Ascending aorta (tissue), 2 donors: ENCODE measurements around the gene TENT5D. TPM values are rescaled to one million over a fixed set of nuclear protein-coding genes. Genes with fewer than 3 reads are reported as not detected.

Source experiments
- DNase-seq, 2 donors: peaks; one replicate each; pipeline ENCODE4 v3.0.0-alpha.2; 2019; ENCODE audit warnings: low spot score in 2 of 2
- H3K27ac ChIP-seq, 2 donors: fragments of 200-600 bp; sonication (generic); one replicate each; pipeline ENCODE4 v1.5.1; 2016 to 2017; ENCODE audit warnings: mild to moderate bottlenecking in 1 of 2
- H3K27me3 ChIP-seq: fragments of 200-600 bp; sonication (generic); one replicate; pipeline ENCODE4 v1.5.1; 2017
- H3K36me3 ChIP-seq, 2 donors: fragments of 200-600 bp; sonication (generic); one replicate each; pipeline ENCODE4 v1.5.1; 2016
- H3K4me1 ChIP-seq, 2 donors: fragments of 200-600 bp; sonication (generic); one replicate each; pipeline ENCODE4 v1.5.1; 2016 to 2017; ENCODE audit warnings: mild to moderate bottlenecking in 1 of 2
- H3K4me3 ChIP-seq, 2 donors: fragments of 200-600 bp; sonication (generic); one replicate each; pipeline ENCODE4 v1.5.1; 2016 to 2017; ENCODE audit warnings: mild to moderate bottlenecking in 1 of 2
- H3K9me3 ChIP-seq, 2 donors: fragments of 200-600 bp; sonication (generic); one replicate each; pipeline ENCODE4 v1.5.1; 2016
- CTCF ChIP-seq, 3 experiments: fragments of 200-600 bp in 2 of 3; fragments of 450-650 bp in 1 of 3; sonication (generic) in 2 of 3; IDR thresholded peaks; one replicate each; pipeline ENCODE4 v1.5.1; 2016 to 2019; ENCODE audit warnings: antibody characterized with exemption in 3 of 3, mild to moderate bottlenecking in 1 of 3, moderate library complexity in 1 of 3
- intact Hi-C: fragments of 100-400 bp; cut with DNase I; formaldehyde crosslinking; loops from one replicate; pipeline ENCODE4 v1.15.1; 2023
- total RNA-seq: library from RNA; depleted of rRNA; stranded (reverse); fragments of >200 nt; gene quantifications from one replicate; pipeline ENCODE4 v1.1.0, GENCODE V29; 2016

TENT5D gene
- total RNA-seq, 1 donor from 2014 or later: not detected

GRCh38 chrX:80485543-80485942, 65.3 kb downstream of the TENT5D start:
- H3K27me3 ChIP-seq: no peaks in the 10 kb centered on the region
- no peaks in the 10 kb centered on the region for H3K36me3 ChIP-seq
- H3K27ac ChIP-seq: no peak overlapping the region
- no peak overlapping the region for H3K4me3 ChIP-seq
- no peaks in the 10 kb centered on the region for H3K4me1 ChIP-seq
- DNase-seq: no peak
- intact Hi-C loops: no loop called here
- H3K9me3 ChIP-seq: no peaks in the 10 kb centered on the region
- TF ChIP-seq CTCF (IDR thresholded peaks at IDR 0.05): no peak

GRCh38 chrX:80486299-80486698, 66.1 kb downstream of the TENT5D start:
- H3K4me3 ChIP-seq: no peak overlapping the region
- no peak for DNase-seq
- H3K27me3 ChIP-seq: no peaks in the 10 kb centered on the region
- intact Hi-C loops: no loop called here
- no peak overlapping the region for H3K27ac ChIP-seq
- H3K4me1 ChIP-seq: no peaks in the 10 kb centered on the region
- no peaks in the 10 kb centered on the region for H3K36me3 ChIP-seq
- H3K9me3 ChIP-seq: no peaks in the 10 kb centered on the region
- no peak for TF ChIP-seq CTCF (IDR thresholded peaks at IDR 0.05)

- H3K36me3 ChIP-seq: no peaks in the 10 kb centered on the region
- no peaks in the 10 kb centered on the region for H3K27me3 ChIP-seq
- no peaks in the 10 kb centered on the region for H3K4me1 ChIP-seq
- no peak overlapping the region for H3K27ac ChIP-seq
- intact Hi-C loops: no loop called here
- no peaks in the 10 kb centered on the region for H3K9me3 ChIP-seq
- DNase-seq: no peak
- no peak overlapping the region for H3K4me3 ChIP-seq
- TF ChIP-seq CTCF (IDR thresholded peaks at IDR 0.05): no peak
Observed at GRCh38 chrX:80489166-80489565, 68.9 kb downstream of the TENT5D start.
